DOHH2 (cell line): Measurements from ENCODE around the gene GLYATL1.

Source experiments
- H3F3A ChIP-seq: fragments of 200-600 bp; sonication (generic), shearing (Covaris generic); 2 replicates; pipeline ENCODE4 v1.6.0; 2016; ENCODE audit warnings: antibody characterized with exemption, mild to moderate bottlenecking; ENCODE audit not compliant: control insufficient read depth, insufficient read depth
- H3K27ac ChIP-seq: fragments of 200-600 bp; sonication (generic); 2 replicates; pipeline ENCODE4 v1.5.1; 2014; ENCODE audit warnings: low read depth, mild to moderate bottlenecking, low read length, moderate library complexity
- H3K27me3 ChIP-seq: fragments of 200-600 bp; sonication (generic); 2 replicates; pipeline ENCODE4 v1.6.1; 2014; ENCODE audit warnings: mild to moderate bottlenecking, low read length, mixed read lengths; ENCODE audit not compliant: control insufficient read depth
- H3K36me3 ChIP-seq: fragments of 200-600 bp; sonication (generic); 2 replicates; pipeline ENCODE4 v1.6.1; 2014; ENCODE audit warnings: mild to moderate bottlenecking, low read length, moderate library complexity, mixed read lengths; ENCODE audit not compliant: control insufficient read depth
- H3K4me1 ChIP-seq: fragments of 200-600 bp; sonication (generic); 2 replicates; pipeline ENCODE4 v1.6.1; 2014; ENCODE audit warnings: mild to moderate bottlenecking, low read length, mixed read lengths; ENCODE audit not compliant: control insufficient read depth
- H3K4me2 ChIP-seq: fragments of 200-600 bp; sonication (generic); 2 replicates; pipeline ENCODE4 v1.6.0; 2014; ENCODE audit warnings: mild to moderate bottlenecking, low read length, moderate library complexity
- H3K4me3 ChIP-seq: fragments of 200-600 bp; sonication (generic); 2 replicates; pipeline ENCODE4 v1.5.1; 2014; ENCODE audit warnings: mild to moderate bottlenecking, low read length, mixed read lengths
- H3K79me2 ChIP-seq: fragments of 200-600 bp; sonication (generic); 2 replicates; pipeline ENCODE4 v1.6.1; 2014; ENCODE audit warnings: mild to moderate bottlenecking, low read length, mixed read lengths; ENCODE audit not compliant: control insufficient read depth
- H3K9me2 ChIP-seq: fragments of 200-600 bp; sonication (generic); replicated peaks from 2 replicates; pipeline ENCODE4 v1.6.1; 2014; ENCODE audit warnings: mild to moderate bottlenecking, low read length, mixed read lengths; ENCODE audit not compliant: control insufficient read depth
- H3K9me3 ChIP-seq: fragments of 200-600 bp; sonication (generic); 2 replicates; pipeline ENCODE4 v1.6.1; 2014; ENCODE audit warnings: antibody characterized with exemption, low read length, mixed read lengths; ENCODE audit not compliant: control insufficient read depth, insufficient read depth
- H4K20me1 ChIP-seq: fragments of 200-600 bp; sonication (generic); 2 replicates; pipeline ENCODE4 v1.6.0; 2014; ENCODE audit warnings: low read depth, mild to moderate bottlenecking, antibody characterized with exemption, low read length, moderate library complexity; ENCODE audit not compliant: control insufficient read depth, insufficient read depth
- EZH2phosphoT487 ChIP-seq: fragments of 200-600 bp; sonication (generic); IDR thresholded peaks from 2 replicates; pipeline ENCODE4 v1.6.1; 2017; ENCODE audit warnings: borderline replicate concordance, mild to moderate bottlenecking, antibody characterized with exemption, low read length, moderate library complexity, mixed read lengths
- TF ChIP-seq, protein P1 (sequence below): fragments of 200-600 bp; sonication (generic); IDR thresholded peaks from one replicate; pipeline ENCODE4 v1.5.1; 2014; ENCODE audit warnings: antibody characterized with exemption, mild to moderate bottlenecking, low read depth, low read length; ENCODE audit not compliant: poor library complexity, severe bottlenecking

Gene GLYATL1

DNA sequence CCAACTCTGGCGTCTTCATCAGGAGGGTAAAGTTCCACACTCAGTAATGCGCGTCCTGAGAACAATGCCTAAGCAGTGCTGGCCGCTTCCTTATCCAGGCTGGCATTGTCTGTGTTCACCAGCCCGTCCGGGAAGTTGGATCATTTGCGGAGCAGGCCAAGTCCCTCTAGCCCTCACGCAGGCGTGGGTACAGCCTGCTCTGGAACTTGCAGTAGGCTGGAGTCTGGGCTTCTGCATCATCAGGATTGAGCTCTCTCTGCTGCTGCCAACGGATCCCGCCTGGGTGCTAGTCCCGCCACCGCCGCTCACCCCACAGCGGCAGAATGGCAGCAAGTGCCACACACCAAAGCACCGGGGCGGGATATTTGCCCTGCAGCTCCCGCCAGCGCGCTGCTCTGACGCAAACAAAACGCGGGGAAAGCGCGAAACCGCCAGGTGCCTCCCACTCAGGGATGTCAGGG lies 29.0 kb downstream of the GLYATL1 start:
- Histone ChIP-seq H3K27ac (no peak overlapping the region), H3K27me3 (no peaks in the 10 kb centered on the region), H3K79me2 (no peaks in the 10 kb centered on the region), H3K4me3 (no peak overlapping the region), H3K36me3 (no peaks in the 10 kb centered on the region), H3K4me1 (peaks cover 6% of the 10 kb centered on the region; the same call in 1 of the 2 replicates), H3F3A (no peaks in the 10 kb centered on the region), H3K9me2 (no peaks in the 10 kb centered on the region), H4K20me1 (no peaks in the 10 kb centered on the region), H3K9me3 (no peaks in the 10 kb centered on the region), H3K4me2 (no peak overlapping the region)
- TF ChIP-seq, protein P1, sequence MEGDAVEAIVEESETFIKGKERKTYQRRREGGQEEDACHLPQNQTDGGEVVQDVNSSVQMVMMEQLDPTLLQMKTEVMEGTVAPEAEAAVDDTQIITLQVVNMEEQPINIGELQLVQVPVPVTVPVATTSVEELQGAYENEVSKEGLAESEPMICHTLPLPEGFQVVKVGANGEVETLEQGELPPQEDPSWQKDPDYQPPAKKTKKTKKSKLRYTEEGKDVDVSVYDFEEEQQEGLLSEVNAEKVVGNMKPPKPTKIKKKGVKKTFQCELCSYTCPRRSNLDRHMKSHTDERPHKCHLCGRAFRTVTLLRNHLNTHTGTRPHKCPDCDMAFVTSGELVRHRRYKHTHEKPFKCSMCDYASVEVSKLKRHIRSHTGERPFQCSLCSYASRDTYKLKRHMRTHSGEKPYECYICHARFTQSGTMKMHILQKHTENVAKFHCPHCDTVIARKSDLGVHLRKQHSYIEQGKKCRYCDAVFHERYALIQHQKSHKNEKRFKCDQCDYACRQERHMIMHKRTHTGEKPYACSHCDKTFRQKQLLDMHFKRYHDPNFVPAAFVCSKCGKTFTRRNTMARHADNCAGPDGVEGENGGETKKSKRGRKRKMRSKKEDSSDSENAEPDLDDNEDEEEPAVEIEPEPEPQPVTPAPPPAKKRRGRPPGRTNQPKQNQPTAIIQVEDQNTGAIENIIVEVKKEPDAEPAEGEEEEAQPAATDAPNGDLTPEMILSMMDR, result no peak
- no peak for TF ChIP-seq EZH2phosphoT487

GRCh38 chr11:58977470-58977869 lies 38.2 kb downstream of the GLYATL1 start:
- H3F3A ChIP-seq, result no peaks in the 10 kb centered on the region

DNA sequence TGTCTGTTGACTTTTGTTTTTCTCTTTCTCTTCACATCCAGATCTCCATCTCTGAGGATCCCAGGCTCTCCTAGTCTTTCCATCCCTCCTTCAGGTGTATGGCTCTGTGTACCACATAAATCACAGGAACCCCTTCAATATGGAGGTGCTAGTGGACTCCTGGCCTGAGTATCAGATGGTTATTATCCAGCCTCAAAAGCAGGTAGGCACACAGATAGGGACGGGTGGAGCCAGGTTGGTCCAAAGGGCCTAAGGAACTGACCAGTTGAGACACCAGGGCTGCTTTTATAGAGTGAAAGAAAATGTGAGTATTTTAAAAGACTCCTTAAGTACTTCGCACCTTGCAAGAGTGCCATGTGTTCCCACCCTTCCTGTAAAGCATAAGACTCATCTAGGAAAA lies 39.9 kb downstream of the GLYATL1 start:
- TF ChIP-seq EZH2phosphoT487, result no peak
- TF ChIP-seq, protein P1, result no peak
- Histone ChIP-seq H3K9me3 (no peaks in the 10 kb centered on the region), H3F3A (no peaks in the 10 kb centered on the region), H3K4me2 (no peak overlapping the region), H3K4me3 (no peak overlapping the region), H4K20me1 (no peaks in the 10 kb centered on the region), H3K79me2 (no peaks in the 10 kb centered on the region), H3K27me3 (no peaks in the 10 kb centered on the region), H3K36me3 (no peaks in the 10 kb centered on the region), H3K4me1 (peaks cover 12% of the 10 kb centered on the region), H3K27ac (no peak overlapping the region), H3K9me2 (no peaks in the 10 kb centered on the region)

More at GRCh38 chr11:58977470-58977869, 38.2 kb downstream of the GLYATL1 start:
- Histone ChIP-seq H3K9me2 (no peaks in the 10 kb centered on the region), H3K4me2 (no peak overlapping the region), H3K4me1 (peaks cover 12% of the 10 kb centered on the region), H3K27me3 (no peaks in the 10 kb centered on the region), H3K27ac (no peak overlapping the region), H3K4me3 (no peak overlapping the region), H3K9me3 (no peaks in the 10 kb centered on the region; the same call in 1 of the 2 replicates), H3K79me2 (no peaks in the 10 kb centered on the region), H3K36me3 (no peaks in the 10 kb centered on the region), H4K20me1 (no peaks in the 10 kb centered on the region)
- TF ChIP-seq EZH2phosphoT487, result no peak
- TF ChIP-seq, protein P1, result no peak
